GM23248 (cell line): ENCODE data around the gene FTSJ1.

Experiments used
- EZH2 ChIP-seq: fragments of 200-600 bp; sonication (generic); IDR thresholded peaks from 2 replicates; pipeline ENCODE4 v1.6.1; 2018; ENCODE audit warnings: antibody characterized with exemption, mild to moderate bottlenecking; ENCODE audit not compliant: insufficient read depth, poor library complexity, severe bottlenecking
- EZH2phosphoT487 ChIP-seq: fragments of 200-600 bp; sonication (generic); IDR thresholded peaks from 2 replicates; pipeline ENCODE4 v1.6.1; 2018; ENCODE audit warnings: antibody characterized with exemption, moderate library complexity, mild to moderate bottlenecking, low read depth; ENCODE audit not compliant: insufficient read depth

DNA sequence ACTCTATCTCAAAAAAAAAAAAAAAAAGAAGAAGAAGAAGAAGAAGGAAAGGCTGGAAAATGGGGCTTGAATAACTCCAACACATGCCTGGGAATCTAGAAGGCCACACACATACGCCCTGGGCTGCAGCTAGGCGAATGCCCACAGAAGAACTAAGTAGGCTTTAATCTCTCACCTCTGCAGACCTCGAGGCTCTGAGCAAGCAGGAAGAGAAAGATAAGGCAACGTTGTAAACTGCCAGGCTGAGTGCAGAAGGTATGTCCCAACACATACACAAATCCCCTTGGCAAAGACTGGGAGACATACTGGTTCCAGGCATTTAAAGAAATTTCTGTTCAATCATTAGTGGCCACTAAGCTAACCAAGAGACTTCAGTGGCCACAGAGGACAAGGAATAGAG is 24.3 kb upstream of the FTSJ1 start:
- TF ChIP-seq EZH2: no peak
- no peak for TF ChIP-seq EZH2phosphoT487
